Uterus (tissue), 2 donors: Measurements from ENCODE around the gene ACOXL.

Experiments
- CTCF ChIP-seq, 4 experiments: fragments of 200-600 bp in 2 of 4; fragments of 450-650 bp in 2 of 4; sonication (generic) in 2 of 4; IDR thresholded peaks; one replicate each; pipeline ENCODE4 v1.5.1; 2016 to 2019; ENCODE audit warnings: antibody characterized with exemption in 4 of 4, mild to moderate bottlenecking in 2 of 4, moderate library complexity in 1 of 4
- POLR2A ChIP-seq, 2 donors: fragments of 450-650 bp; IDR thresholded peaks; one replicate each; pipeline ENCODE4 v1.6.1; 2016; ENCODE audit warnings: antibody characterized with exemption in 2 of 2, mild to moderate bottlenecking in 1 of 2, moderate library complexity in 1 of 2

GRCh38 chr2:110742412-110742811, 10.0 kb downstream of the ACOXL start:
- TF ChIP-seq CTCF (IDR thresholded peaks at IDR 0.05) (no peak), POLR2A (IDR thresholded peaks at IDR 0.05) (no peak)
